WERI-Rb-1 (cell line): ENCODE data around the gene STAM.

Source experiments
- DNase-seq: peaks from one replicate; pipeline ENCODE4 v3.0.0-alpha.2; 2020
- H3K27ac ChIP-seq: fragments of 250-450 bp; sonication (Bioruptor Pico); 2 replicates; pipeline ENCODE4 v1.5.1; 2020; ENCODE audit warnings: mild to moderate bottlenecking, moderate library complexity
- H3K27me3 ChIP-seq: fragments of 250-450 bp; sonication (Bioruptor Pico); 2 replicates; pipeline ENCODE4 v1.5.1; 2021; ENCODE audit warnings: mild to moderate bottlenecking, low read depth, moderate library complexity; ENCODE audit not compliant: insufficient read depth, severe bottlenecking
- H3K36me3 ChIP-seq: fragments of 250-450 bp; sonication (Bioruptor Pico); 2 replicates; pipeline ENCODE4 v1.5.1; 2020; ENCODE audit warnings: mild to moderate bottlenecking, moderate library complexity
- H3K4me3 ChIP-seq: 2 replicates; pipeline ENCODE4 v1.5.1; 2011; ENCODE audit warnings: low read depth, mild to moderate bottlenecking, control low read depth, low read length
- H3K9me3 ChIP-seq: fragments of 250-450 bp; sonication (Bioruptor Pico); 2 replicates; pipeline ENCODE4 v1.5.1; 2021; ENCODE audit warnings: mild to moderate bottlenecking, moderate library complexity; ENCODE audit not compliant: severe bottlenecking
- TF ChIP-seq, protein P1 (sequence below): IDR thresholded peaks from 2 replicates; pipeline ENCODE4 v1.5.1; 2011; ENCODE audit warnings: low read depth, mild to moderate bottlenecking, control low read depth, inconsistent platforms, low read length

Gene STAM

DNA sequence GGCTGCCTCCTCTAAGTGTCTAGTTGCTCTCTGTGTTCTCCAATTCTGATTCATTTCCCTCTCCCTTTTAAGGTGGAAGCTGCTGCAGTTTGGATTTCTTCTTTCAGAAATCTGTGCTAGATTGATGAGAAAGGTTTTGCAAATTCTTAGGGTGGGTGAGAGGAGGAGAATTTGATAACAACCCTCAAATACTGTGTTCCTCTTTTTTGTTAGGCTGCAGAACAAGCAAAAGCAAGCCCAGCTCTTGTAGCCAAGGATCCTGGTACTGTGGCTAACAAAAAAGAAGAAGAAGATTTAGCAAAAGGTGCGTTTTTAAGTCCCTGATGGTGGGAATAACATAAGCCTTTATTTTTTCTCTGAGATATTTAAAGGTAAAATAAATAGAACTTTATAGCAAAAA is 49.1 kb downstream of the STAM start:
- Histone ChIP-seq H3K27ac (no peak overlapping the region), H3K36me3 (no peaks in the 10 kb centered on the region; the same call in 1 of the 2 replicates), H3K27me3 (no peaks in the 10 kb centered on the region), H3K9me3 (no peaks in the 10 kb centered on the region), H3K4me3 (no peak overlapping the region)
- TF ChIP-seq, protein P1, sequence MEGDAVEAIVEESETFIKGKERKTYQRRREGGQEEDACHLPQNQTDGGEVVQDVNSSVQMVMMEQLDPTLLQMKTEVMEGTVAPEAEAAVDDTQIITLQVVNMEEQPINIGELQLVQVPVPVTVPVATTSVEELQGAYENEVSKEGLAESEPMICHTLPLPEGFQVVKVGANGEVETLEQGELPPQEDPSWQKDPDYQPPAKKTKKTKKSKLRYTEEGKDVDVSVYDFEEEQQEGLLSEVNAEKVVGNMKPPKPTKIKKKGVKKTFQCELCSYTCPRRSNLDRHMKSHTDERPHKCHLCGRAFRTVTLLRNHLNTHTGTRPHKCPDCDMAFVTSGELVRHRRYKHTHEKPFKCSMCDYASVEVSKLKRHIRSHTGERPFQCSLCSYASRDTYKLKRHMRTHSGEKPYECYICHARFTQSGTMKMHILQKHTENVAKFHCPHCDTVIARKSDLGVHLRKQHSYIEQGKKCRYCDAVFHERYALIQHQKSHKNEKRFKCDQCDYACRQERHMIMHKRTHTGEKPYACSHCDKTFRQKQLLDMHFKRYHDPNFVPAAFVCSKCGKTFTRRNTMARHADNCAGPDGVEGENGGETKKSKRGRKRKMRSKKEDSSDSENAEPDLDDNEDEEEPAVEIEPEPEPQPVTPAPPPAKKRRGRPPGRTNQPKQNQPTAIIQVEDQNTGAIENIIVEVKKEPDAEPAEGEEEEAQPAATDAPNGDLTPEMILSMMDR = no peak
- DNase-seq = no peak

DNA sequence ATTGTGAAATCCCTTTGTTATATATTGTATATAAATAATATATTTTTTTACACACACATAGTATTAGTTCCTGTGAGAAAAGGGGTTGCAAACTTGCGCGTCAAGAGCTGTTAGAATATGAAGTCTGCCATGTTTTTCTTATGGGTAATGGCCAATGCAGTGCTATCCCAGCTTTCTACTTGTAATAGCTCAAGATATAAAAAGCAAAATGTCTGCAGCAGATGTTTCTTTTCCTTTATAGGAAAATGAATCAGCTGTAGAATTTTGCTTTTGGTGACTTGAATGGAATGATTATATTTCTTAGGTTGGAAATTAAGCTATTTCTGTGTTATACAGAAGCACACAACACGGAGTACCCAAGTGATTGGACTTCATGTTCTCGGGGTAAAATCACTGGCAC is 54.7 kb downstream of the STAM start:
- H3K4me3 ChIP-seq = no peak overlapping the region
- TF ChIP-seq, protein P1 = no peak
- no peaks in the 10 kb centered on the region; the same call in 1 of the 2 replicates for H3K36me3 ChIP-seq

DNA sequence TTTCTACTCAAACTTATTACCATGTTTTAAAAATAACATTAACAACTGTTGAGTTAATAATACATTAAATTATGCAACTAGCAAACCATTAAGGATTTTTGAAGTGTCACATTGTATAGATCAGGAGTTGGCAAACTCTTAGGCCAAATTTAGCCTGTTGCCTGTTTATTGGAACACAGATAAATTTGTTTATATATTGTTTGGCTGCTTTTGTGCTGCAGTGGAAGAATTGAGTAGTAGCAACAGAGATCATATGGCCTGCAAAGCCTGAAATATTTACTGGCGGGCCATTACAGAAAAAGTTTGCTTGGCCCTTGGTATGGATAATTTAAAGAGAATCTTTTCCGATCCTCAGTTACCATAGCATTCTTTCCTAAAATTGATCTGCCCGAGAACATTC is 57.4 kb downstream of the STAM start:
- Histone ChIP-seq H3K27ac (no peak overlapping the region), H3K4me3 (no peak overlapping the region), H3K36me3 (no peaks in the 10 kb centered on the region), H3K9me3 (no peaks in the 10 kb centered on the region), H3K27me3 (no peaks in the 10 kb centered on the region)
- no peak for DNase-seq
- TF ChIP-seq, protein P1 = no peak

More for the DNA sequence above, 54.7 kb downstream of the STAM start:
- H3K27ac ChIP-seq = no peak overlapping the region
- H3K9me3 ChIP-seq = no peaks in the 10 kb centered on the region
- H3K27me3 ChIP-seq = no peaks in the 10 kb centered on the region
- no peak for DNase-seq

DNA sequence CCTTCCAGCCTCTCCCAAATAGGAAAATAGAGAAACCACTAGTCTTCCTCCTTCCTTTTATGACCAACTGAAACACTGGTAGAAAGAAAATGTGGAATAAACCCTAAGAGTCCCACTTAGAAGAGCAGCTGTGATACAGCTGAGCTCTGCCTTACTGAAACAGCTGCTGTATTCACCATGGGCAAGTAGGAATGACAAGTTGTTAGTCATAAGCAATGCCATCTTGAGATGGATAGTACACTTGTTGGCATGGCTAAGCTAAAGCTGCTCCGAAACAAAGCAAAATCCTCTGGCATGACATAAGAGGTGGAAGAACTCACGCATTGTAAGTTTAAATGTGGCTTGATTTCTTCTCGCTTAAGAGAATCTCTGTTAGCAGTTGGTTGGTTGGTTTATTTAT is 59.8 kb downstream of the STAM start:
- TF ChIP-seq, protein P1 = no peak
- no peak for DNase-seq
- H3K27me3 ChIP-seq = no peaks in the 10 kb centered on the region
- no peaks in the 10 kb centered on the region for H3K9me3 ChIP-seq
- no peak overlapping the region for H3K4me3 ChIP-seq
- no peaks in the 10 kb centered on the region for H3K36me3 ChIP-seq
- H3K27ac ChIP-seq = no peak overlapping the region

DNA sequence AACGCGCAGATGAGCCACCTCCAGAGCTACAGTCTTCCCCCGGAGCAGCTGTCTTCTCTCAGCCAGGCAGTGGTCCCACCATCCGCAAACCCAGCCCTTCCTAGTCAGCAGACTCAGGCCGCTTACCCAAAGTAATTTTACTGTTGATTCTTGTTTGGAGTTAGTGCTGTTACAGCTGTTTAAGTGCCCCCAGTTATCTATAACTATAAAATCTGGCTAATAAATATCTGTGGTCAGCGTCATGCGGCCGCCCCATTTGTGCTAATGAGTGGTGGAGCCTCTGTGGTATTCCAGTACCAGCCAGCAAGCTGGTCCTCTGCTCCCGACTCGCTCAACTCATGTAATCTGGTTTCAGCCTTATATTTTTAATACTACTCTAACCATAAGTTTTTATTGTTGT is 64.9 kb downstream of the STAM start:
- H3K36me3 ChIP-seq = no peaks in the 10 kb centered on the region; the same call in 1 of the 2 replicates
- no peak overlapping the region for H3K27ac ChIP-seq
- no peak overlapping the region for H3K4me3 ChIP-seq
- TF ChIP-seq, protein P1 = no peak
- no peaks in the 10 kb centered on the region for H3K9me3 ChIP-seq
- no peaks in the 10 kb centered on the region for H3K27me3 ChIP-seq
- DNase-seq = no peak

DNA sequence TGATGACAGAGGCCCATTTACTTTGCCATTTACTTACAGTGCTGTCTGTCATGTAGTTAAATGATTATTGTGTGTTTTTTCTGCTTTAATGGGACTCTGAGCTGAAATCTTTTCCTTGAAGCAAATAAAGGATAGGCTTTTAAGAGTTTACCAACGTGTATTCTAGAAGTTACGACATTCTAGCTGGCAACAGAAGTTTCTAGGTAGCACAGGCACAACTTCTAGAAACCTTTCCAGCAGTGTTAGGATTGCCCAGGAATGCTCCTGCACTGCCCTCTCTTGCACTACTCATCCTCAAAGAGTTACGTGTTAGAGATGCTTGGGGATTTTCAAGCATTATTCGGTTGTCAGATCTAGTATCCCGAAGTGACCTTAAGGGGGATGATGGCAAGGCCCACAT is 65.5 kb downstream of the STAM start:
- TF ChIP-seq, protein P1 = no peak
- Histone ChIP-seq H3K27ac (no peak overlapping the region), H3K4me3 (no peak overlapping the region), H3K36me3 (no peaks in the 10 kb centered on the region; the same call in 1 of the 2 replicates), H3K9me3 (no peaks in the 10 kb centered on the region), H3K27me3 (no peaks in the 10 kb centered on the region)
- DNase-seq = no peak
